HFFc6 (cell line): ENCODE data around the gene FOXP1. TPM values are rescaled to one million over a fixed set of nuclear protein-coding genes. Genes with fewer than 3 reads are reported as not detected.

ENCODE experiments used
- DNase-seq: peaks from one replicate; pipeline ENCODE4 v3.0.0-alpha.2; 2018
- H3K27ac Mint-ChIP-seq: 2 replicates; pipeline ENCODE4 v1.8.0; 2020; ENCODE audit warnings: mild to moderate bottlenecking, mixed read lengths
- H3K27me3 Mint-ChIP-seq: 2 replicates; pipeline ENCODE4 v1.8.0; 2021; ENCODE audit warnings: mild to moderate bottlenecking, moderate library complexity, mixed read lengths; ENCODE audit not compliant: insufficient read depth
- H3K36me3 Mint-ChIP-seq: 2 replicates; pipeline ENCODE4 v1.8.0; 2021; ENCODE audit warnings: low read depth, mixed read lengths
- H3K4me1 Mint-ChIP-seq: 2 replicates; pipeline ENCODE4 v1.8.0; 2020; ENCODE audit warnings: low read depth, mixed read lengths
- H3K4me3 Mint-ChIP-seq: 2 replicates; pipeline ENCODE4 v1.8.0; 2020; ENCODE audit warnings: mild to moderate bottlenecking, moderate library complexity, mixed read lengths
- H3K9me3 Mint-ChIP-seq: 2 replicates; pipeline ENCODE4 v1.8.0; 2020; ENCODE audit warnings: mild to moderate bottlenecking, mixed read lengths
- CTCF ChIP-seq: fragments of 200-600 bp; sonication (generic); IDR thresholded peaks from 2 replicates; pipeline ENCODE4 v1.5.0; 2021; ENCODE audit warnings: antibody characterized with exemption, mild to moderate bottlenecking
- total RNA-seq, 6 experiments: library from RNA; stranded (reverse); fragmentation: NEBNext Ultra II Directional; extraction: Animal tissue kit (Norgen Biotek cat#: 25700); gene quantifications; 2 replicates in 1 of 6; 3 replicates in 5 of 6; pipeline ENCODE4 v1.2.3, GENCODE V29; 2021

The FOXP1 gene
- total RNA-seq, 6 experiments from 2014 or later, result 32.2 to 59.3 (median 52.0) TPM

GRCh38 chr3:71067977-71068654, 515.4 kb downstream of the FOXP1 start:
- H3K36me3 Mint-ChIP-seq, result no peaks in the 10 kb centered on the region
- peaks cover 50% of the 10 kb centered on the region for H3K4me1 Mint-ChIP-seq
- no peak overlapping the region for H3K27ac Mint-ChIP-seq
- H3K4me3 Mint-ChIP-seq, result no peak overlapping the region
- H3K27me3 Mint-ChIP-seq, result no peaks in the 10 kb centered on the region; the same call in 1 of the 2 replicates
- no peak for TF ChIP-seq CTCF
- H3K9me3 Mint-ChIP-seq, result no peaks in the 10 kb centered on the region
- no peak for DNase-seq

GRCh38 chr3:71066849-71067261, 516.7 kb downstream of the FOXP1 start:
- Mint-ChIP-seq H3K4me3 (peak overlapping the region; percentile 0; the same call in 1 of the 2 replicates), H3K27ac (peak overlapping the region; percentile 36), H3K9me3 (no peaks in the 10 kb centered on the region), H3K36me3 (peaks cover 6% of the 10 kb centered on the region), H3K4me1 (peaks cover 37% of the 10 kb centered on the region), H3K27me3 (no peaks in the 10 kb centered on the region; the same call in 1 of the 2 replicates)
- no peak for DNase-seq
- TF ChIP-seq CTCF, result no peak

DNA sequence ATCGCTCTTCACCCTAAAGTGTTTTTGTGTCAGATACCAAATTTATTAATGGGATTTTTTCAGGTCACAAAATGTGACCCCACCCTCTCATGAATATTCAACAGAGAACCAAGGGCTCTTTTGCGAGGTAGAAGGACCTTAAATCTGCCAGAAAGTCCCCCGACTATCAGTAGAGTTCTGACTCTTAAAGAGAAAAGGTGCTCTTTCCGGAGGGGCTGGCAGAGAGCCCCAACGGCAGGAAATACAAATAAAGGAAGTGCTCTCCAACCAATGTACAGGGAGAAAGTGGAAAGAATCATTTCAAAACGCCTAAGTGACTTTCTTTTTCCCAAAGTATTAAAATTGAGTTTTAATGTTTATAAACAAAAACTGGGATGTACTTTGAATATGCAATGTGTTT, 517.2 kb downstream of the FOXP1 start:
- Mint-ChIP-seq H3K27ac (peak overlapping the region; percentile 92), H3K4me1 (peaks cover 33% of the 10 kb centered on the region), H3K36me3 (peaks cover 10% of the 10 kb centered on the region), H3K9me3 (no peaks in the 10 kb centered on the region), H3K4me3 (peak overlapping the region; percentile 91), H3K27me3 (no peaks in the 10 kb centered on the region; the same call in 1 of the 2 replicates)
- no peak for DNase-seq
- TF ChIP-seq CTCF, result no peak

GRCh38 chr3:71065764-71066013, 517.8 kb downstream of the FOXP1 start:
- Mint-ChIP-seq H3K4me3 (peak overlapping the region; percentile 91), H3K36me3 (peaks cover 15% of the 10 kb centered on the region), H3K27ac (peak overlapping the region; percentile 92), H3K9me3 (no peaks in the 10 kb centered on the region), H3K27me3 (no peaks in the 10 kb centered on the region; the same call in 1 of the 2 replicates), H3K4me1 (peaks cover 30% of the 10 kb centered on the region)
- TF ChIP-seq CTCF, result no peak
- DNase-seq, result no peak

GRCh38 chr3:71064956-71065763, 518.4 kb downstream of the FOXP1 start:
- H3K4me3 Mint-ChIP-seq, result peak overlapping the region; percentile 91
- DNase-seq, result no peak
- no peaks in the 10 kb centered on the region for H3K9me3 Mint-ChIP-seq
- H3K4me1 Mint-ChIP-seq, result peaks cover 28% of the 10 kb centered on the region
- no peak for TF ChIP-seq CTCF
- H3K36me3 Mint-ChIP-seq, result peaks cover 19% of the 10 kb centered on the region
- H3K27me3 Mint-ChIP-seq, result no peaks in the 10 kb centered on the region; the same call in 1 of the 2 replicates
- peak overlapping the region; percentile 92 for H3K27ac Mint-ChIP-seq
